HL-60/S4 treated with retinoic acid at 250 ng/mL for 4 days and 3 days (cell line): Measurements from ENCODE around the gene KCTD6.

Source experiments
- in situ Hi-C: fragments of 300-500 bp; cut with MboI; formaldehyde crosslinking; loops from 2 replicates; pipeline ENCODE4 v1.7.0; 2022; ENCODE audit warnings: low sequenced_read_pairs

KCTD6 gene

GRCh38 chr3:58485801-58486435 lies 6.0 kb upstream of the KCTD6 start:
- in situ Hi-C loops: no loop called here

- in situ Hi-C loops: no loop called here
Measured at GRCh38 chr3:58487140-58487886, 4.6 kb upstream of the KCTD6 start.

- in situ Hi-C loops: no loop called here
Measured at GRCh38 chr3:58488967-58489366, 2.9 kb upstream of the KCTD6 start.

DNA sequence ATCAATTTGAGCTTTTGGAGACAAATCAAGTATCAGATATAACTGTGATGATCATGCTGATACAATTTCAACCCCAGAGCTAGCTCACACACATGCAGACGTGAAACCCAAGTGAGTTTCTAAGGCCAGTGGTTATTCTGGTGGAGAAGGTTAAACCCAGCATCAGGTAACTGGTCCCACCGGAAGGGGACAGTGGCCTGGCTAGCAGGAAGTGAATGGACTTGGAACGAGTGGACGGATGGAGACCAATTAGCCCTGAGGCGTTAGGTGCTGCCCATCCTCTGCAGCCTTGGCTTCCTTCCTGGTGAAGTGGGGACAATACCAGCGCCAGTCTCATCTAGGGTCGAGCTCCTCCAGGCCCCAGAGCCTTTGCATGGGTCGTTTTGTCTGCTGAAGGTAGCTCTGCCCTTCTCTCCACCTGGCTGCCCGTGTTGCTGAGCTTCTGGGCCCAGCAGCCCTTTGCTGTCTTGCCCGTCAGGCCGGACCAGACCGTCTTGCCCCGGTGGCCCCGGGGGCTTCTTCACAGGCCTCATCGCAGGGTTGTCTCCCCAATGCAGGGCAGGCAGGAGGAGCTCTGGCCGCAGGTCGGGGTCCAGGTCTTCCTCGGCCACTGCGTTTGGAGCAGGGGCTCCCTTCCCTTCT lies 915 bp upstream of the KCTD6 start:
- in situ Hi-C loops: no loop called here

DNA sequence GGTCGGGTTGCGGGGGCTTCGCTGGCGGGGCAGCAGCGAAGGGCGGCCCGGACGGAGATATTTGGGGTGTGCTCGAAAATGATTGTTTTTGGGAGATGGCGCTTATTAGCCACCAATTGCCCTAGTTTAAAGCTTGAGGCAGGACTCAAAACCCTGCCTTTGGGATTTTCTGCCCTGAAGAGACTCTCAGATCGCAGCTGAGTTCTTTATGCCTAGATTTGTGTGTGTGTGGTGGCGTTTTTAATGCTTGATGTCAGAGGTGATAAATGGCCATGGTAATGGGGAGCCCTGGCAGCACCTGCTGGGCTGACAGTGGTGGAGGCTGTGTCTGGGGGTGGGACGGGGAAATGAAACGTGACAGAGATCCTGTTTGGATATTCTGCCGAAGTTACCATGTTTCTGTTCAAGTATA lies 604 bp downstream of the KCTD6 start:
- in situ Hi-C loops: no loop called here

- in situ Hi-C loops: no loop called here
Measured at GRCh38 chr3:58494107-58494506, 2.2 kb downstream of the KCTD6 start.

DNA sequence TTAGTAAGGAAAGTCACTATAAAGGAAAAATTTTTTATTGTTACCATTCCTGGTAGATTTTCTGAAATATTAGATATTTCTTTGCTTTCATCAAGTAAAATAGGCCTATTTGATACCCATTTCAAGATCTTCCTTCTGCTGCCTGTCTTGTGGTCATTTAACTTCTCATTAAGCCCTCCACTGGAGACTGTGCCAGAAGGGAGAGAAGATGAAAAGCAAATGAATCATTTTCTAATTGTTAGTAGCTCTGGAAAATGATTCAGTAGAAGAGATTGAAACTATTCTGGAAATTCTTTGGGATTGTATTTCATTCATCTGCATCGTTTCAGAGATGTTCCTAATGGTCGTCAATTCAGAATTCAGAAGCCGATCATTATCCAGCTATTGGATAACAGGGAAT lies 3.2 kb downstream of the KCTD6 start:
- in situ Hi-C loops: no loop called here

DNA sequence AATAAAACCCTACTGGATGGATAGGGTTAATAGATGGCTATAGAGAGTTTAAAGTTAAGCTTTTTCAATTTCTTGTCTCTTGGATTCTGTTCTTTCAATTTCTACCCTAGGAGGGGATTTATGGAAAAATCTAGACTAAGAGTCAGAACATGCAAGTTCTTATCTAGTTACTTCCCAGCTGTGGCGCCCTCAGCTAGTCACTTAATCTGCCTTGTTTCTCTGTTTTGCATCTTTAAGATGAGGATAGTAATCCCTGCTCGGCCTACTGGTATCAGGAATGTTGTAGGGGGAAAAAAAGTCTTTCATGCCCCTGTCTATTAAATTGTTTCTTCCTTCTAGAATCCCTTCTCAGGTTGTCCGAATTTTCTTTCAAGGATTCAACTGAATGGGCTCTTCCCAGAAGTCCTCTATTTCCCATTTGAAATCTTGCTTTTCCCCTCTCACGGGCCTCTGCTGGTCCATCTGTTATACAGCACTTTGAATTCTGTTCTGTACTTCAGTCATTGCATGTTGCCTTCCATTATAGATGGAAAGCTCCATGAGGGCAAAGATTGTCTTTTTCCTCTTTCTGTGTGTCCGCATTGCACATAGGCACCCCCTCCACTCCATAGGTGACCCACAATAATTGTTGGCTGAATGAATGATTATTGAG lies 4.4 kb downstream of the KCTD6 start:
- in situ Hi-C loops: no loop called here

DNA sequence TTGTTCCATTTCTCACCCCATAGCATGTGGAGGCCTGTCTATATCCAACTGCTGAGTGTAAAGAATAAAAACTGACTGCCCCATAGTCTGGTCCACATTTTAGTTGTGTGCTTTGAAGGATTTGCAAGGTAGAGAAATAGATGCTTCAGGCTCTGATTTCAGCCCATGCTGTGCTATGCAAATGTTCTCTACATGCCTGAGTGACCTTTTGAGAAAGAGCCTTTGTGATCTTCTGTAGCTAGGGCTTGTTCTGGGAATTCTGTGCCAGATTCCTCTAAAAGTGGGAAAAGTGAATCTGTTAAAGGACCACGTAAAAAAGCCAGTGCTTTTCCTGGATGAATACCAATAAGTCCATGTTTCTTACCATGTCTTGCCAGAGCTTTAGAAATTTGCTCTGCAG lies 5.2 kb downstream of the KCTD6 start:
- in situ Hi-C loops: no loop called here

GRCh38 chr3:58502872-58503271 lies 11.0 kb downstream of the KCTD6 start:
- in situ Hi-C loops: no loop called here

DNA sequence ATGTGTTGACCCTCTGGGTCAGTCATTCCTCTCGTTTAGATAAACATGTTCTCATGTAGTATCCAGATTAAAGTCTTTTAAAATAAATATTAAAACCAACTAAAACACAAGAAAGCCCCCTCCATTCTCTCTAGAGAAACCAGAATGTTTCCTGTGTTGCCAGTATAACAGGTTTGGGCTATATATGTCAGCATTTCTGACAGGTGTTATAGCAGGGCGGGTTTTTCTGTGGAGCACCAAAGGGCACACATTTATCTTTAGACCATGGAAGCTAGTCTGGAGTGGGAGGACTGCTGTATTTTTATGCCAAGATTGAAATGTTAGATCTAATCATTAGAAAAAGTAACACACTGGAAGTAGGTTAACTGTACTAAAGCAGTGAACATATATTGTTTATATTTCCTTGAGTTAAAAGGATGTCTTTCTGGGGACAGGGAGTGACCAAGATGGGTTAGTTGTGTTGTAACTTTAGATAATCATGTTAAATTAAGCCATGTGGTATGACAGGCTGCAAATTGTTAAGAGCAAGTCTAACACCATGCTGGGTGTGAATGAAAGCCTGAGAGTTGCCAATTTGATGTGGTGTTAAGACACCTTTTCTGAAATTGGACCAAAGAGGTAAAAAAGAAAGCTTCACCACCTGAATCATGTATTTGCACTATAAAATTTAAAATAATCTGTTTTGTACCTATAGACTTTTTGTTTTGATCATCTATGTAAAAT lies 15.6 kb downstream of the KCTD6 start:
- in situ Hi-C loops: no loop called here

DNA sequence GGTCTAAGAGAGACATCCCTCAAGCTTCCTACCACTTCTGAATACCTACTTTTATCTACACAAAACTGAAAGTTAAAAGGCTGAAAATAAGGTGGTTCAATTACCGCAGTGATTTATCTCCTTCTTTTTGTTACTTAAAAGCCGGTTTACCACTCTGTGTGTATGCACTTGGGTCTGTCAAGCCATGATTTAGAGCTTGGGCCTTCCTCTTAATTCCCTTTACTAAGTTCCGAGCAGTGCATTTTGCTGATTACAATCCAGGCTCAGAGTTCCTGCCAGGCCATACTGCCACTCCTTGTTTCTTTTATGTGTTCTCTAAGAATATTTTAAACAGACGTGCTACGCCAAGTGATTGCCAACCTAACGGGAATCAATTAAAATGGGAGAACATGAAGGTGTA lies 16.5 kb downstream of the KCTD6 start:
- in situ Hi-C loops: no loop called here

- in situ Hi-C loops: no loop called here
Measured at GRCh38 chr3:58514405-58514804, 22.5 kb downstream of the KCTD6 start.

GRCh38 chr3:58518291-58518789 lies 26.4 kb downstream of the KCTD6 start:
- in situ Hi-C loops: no loop called here

- in situ Hi-C loops: no loop called here
Measured at GRCh38 chr3:58519668-58520402, 27.9 kb downstream of the KCTD6 start.

DNA sequence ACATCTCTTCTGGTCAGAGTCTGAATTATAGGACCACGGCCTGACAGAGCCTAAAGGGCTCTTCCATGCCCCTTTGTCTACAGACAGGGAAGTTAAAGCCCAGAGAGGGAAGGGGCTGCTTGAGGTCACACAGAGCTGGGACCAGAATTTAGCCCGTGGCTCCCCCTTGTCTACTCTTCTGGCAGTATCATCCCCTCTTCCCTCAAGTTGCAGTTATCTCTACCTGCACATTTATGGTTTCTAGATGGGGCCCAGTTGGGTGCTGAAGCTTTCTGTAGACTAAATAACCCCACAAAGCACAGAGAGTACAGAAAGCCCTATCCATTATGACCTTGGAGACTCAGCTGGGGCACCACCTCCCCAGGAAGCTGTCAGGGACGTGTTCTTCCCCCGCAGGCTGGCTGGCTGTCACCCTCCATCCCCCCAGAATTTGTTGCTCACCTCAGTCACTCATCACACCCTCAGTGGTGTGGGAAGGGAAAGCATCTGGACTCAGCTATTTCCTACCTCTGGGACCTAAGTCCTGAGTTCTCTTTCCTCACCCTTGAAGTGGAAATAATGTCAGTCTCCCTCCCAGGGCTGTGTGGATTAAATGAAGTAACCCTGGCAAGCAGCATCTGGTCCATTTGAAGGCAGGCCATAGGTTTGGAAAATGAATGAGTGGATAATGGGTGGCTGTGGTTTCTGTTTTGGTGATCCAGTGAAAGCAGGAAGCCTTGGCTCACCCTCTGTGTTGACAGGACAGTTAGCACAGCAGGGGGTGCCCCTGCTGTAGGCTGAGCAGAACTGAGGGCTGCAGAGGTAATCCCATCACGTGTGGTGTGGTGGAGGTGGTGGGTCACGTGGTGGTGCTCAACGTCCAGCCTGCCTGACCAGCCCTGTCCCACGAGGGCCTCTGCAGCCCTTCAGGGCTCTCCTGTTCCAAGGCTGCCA lies 28.8 kb downstream of the KCTD6 start:
- in situ Hi-C loops: no loop called here

DNA sequence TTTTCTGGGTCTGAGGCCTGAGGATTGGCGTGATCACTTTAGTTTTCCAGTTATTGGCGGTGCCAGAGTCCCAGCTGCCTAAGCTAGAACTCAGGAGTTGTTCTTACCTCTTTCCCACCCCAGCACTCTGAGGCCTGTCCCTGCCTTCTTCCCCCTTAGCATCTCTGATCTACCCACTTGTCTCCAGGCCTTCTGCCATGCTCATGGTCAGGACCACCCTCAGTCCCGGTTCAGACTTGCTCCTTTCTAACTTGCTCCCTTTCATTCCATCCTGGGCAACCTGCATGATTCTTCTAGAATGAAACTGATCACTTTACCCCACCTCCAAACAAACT lies 29.4 kb downstream of the KCTD6 start:
- in situ Hi-C loops: no loop called here

GRCh38 chr3:58521917-58522631 lies 30.2 kb downstream of the KCTD6 start:
- in situ Hi-C loops: no loop called here
